NCI-H446 treated with DMSO at 0.1 percent for 48 hours (cell line): ENCODE data around the gene NF1.

Experiments used
- DNase-seq: peaks from one replicate; lab custom pipeline; 2025; lab: John Stamatoyannopoulos, UW

NF1 gene

GRCh38 chr17:31388770-31389656 is 294.2 kb downstream of the NF1 start:
- DNase-seq = no peak

GRCh38 chr17:31389657-31390381 is 295.0 kb downstream of the NF1 start:
- no peak for DNase-seq

- no peak for DNase-seq
Measured at GRCh38 chr17:31390426-31390747, 295.6 kb downstream of the NF1 start.

DNA sequence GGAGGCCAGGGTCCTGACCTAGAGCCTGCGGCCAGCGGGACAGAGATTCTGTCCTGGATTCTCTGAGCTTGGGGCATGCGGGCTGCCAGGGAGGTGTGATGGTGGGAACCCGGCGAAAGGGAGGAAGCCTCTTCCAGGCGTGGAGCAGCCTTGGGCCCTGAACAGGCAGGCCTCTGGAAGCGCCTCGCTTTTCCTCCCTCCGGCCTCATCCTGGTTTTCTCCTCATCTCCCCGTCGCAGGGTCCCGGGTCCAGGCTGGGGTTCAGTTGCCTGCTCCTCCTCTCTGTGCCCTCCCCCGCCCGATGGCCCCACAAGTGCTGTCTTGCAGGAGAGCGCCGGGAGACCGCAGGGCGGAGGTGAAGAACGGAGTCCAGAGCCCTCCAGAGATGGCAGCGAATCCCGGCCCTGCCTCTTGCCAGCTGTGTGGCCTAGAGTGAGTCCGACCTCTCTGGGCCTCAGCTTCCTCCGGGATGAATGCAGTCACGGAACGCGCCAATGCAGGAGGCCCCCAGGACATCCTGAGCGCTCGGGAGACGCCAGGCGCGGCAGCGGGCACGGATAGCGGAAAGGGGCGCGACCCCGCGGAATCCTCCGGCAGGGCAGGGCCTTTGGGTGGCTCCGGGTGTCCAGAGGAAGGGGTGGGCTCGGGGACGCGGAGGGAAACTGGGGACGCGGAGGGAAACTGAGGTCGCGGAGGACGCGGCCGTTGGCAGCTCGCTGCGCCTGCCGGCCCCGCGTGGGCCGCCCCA is 296.1 kb downstream of the NF1 start:
- peak; percentile 36 for DNase-seq

DNA sequence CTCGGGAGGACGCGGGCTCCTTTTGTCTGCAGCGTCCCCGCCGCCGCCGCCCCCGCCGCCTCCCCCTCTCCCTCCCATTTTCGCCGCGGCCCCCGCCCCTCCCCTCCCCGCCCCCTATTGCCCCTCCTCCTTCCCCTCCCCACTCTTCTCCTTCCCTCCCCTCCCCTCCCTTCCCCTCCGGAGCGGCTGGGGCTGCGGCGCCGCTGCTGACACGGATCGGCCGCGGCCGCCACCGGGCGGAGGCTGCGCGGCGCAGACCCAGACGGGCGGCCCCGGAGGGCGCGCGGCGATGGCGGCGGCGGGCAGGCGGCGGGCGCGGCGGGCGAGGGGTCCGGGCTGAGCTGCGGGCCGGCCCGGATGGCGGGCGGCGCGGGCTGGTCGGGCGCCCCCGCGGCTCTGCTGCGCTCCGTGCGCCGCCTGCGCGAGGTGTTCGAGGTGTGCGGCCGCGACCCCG is 296.7 kb downstream of the NF1 start, which contains the start of gene RAB11FIP4:
Gene RAB11FIP4 (plus strand): TSS at position 180 of the 454 bp plus-strand sequence. CDS start 178 bp downstream, at position 358.
- DNase-seq = no peak

GRCh38 chr17:31392002-31392855 is 297.5 kb downstream of the NF1 start:
- no peak for DNase-seq

DNA sequence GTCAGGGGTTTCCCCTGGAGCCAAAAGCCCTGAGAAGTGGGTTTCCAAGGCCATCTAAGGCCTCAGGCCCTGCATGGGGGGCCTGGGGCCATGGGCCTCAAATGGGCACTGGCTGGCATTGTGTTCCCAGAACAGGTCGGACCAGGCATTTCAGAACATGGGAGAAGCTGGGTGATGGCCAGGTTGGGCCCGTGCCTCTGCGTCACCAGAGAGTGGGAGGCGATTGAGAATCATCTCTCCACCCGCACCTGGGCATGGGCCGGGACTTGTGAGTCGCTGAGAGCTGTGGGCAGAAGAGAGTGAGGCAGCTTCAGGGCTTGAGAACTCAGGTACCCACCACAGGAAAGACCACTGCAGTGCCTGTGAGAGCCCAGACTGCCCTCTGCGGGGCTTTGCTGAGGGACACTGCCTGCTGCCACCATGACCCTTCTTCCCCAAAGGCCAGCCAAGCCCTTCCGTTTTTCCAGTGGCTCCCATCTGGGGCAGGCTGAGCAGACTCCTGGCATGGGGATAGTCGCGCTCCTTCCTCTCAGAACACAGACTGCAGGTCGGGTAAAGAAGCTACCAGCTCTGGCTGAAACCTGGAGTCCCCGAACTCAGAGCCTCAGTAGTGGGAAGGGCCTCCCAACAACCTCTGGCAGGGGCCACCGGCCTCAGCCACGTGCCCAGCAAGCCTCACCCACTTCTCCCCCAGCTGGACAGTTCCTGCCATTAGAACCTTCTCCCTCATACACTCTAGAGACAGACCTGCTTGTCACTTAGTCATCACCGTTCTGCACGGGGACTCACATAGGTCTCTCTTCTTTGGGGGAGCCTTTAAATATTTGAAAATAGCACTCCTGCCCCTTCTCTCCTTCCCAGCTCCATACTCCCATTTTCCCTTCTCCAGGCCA is 298.3 kb downstream of the NF1 start:
- no peak for DNase-seq

GRCh38 chr17:31393749-31394146 is 299.0 kb downstream of the NF1 start:
- no peak for DNase-seq

DNA sequence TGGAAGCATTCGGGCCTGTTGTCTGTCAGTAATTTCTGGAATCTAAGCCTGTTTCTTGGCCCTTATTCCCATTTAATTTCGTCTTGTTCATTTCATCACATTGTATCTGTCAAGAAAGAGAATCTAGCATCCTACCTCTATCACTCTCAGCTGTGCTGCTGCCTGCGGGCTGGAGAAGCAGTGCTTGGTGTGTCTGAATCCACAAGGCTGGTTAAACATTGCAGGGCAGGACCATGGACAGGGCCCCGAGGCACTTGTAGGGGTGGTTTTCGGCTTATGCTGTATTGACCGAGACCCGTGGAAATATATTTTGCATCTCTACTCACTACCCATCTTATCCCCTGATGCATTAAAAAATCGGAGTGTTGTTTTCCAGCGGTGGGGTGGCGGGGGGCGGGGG is 299.8 kb downstream of the NF1 start:
- DNase-seq = no peak

DNA sequence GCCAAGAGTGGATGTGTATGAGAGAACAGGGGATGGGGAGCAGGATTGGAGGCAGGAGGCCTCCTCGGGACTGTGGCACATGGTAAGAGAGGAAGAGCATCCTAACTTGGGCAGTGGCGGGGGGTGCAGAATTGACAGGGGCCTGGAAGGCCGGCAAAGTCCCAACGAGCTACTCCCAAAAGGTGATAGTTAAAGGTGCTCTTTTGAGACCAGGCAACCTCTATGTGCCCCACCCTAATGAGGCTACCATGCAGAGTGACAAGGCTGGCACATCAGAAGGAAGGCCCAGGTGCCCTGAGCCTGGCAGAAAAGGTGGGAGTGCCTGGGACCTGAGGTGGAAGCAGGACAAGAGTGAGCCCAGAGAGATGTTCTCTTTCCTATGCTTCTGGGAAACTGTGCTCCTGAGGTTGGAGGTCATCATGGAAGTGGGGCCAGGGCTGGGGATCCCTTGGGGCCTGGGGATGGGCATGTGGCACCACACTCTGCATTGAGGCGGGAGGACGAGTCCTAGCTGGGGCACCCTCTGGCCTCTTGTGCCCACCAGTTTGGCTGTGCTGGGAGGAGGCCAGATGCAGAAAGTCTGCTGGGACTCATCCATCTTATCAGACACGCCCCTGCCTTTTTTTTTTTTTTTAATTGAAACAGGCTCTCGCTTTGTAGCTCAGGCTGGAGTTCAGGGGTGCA is 302.6 kb downstream of the NF1 start:
- DNase-seq = no peak

DNA sequence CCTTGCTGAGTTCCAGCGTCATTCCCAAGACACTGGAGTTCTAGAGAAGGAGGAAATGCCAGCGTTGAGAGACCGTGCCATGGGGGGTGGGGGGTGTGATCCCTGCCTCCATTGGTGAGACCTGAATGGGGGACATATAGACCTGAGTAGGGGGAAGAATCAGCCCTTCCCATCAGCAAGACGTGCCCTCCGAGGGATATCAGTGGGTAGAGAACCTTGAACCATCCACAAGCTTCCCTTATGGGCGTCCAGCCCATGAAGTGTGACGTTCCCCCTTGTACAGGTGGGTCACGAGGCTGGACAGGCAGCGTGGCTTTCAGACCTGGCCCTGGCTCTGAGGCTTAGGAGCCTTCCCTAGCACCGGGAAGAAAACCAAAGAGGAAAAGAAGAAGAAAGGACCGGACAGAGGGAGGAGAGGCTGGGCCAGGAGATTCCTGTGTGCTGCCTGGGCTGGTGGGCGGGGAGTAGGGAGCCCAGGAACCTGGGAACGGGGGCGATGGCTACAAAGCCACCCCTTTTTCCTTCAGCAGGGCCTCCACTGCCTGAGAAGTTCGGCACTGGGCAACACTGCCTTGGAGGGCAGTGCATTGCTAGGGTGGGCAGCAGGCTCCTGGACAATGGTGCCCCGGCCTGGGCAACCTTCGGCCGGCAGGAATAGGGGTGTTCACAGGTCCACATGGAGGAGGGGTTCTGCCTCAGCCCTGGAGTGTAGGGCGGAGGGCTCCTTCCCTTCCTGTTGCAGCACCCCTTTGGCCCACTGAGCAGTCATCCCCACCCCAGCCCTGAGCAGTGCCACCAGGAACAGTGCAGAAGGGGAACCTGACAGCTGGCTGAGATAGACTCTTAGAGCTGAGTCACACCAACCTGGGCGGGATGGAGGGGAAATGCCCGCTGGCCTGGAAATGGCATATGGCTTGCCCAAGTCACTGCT is 303.9 kb downstream of the NF1 start:
- no peak for DNase-seq

DNA sequence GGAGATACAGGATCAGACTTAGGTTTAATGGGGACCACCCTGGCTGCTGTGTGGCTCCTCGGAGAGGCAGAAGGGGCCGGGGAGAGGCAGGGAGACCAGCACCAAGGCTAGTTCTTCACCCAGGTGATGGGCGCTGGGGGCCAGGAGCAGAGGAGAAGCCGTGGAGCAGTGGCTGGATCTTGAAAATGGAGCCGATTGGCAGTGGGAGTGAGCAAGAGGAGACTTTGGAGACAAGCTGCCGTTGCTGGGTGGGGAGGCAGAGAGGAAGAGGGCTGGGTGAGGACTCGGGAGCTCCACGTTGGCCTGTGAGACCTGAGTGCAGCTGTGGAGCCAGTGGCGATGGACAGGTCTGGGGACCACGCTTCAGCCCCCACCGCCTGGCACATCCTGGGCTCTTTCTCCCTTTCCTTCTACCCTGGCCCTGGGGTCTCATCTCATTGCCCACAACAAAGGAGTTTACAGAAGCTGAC is 305.7 kb downstream of the NF1 start:
- DNase-seq = no peak

- DNase-seq = no peak
Measured at GRCh38 chr17:31401456-31402254, 306.9 kb downstream of the NF1 start.

- DNase-seq = no peak
Measured at GRCh38 chr17:31404028-31404949, 309.5 kb downstream of the NF1 start.

DNA sequence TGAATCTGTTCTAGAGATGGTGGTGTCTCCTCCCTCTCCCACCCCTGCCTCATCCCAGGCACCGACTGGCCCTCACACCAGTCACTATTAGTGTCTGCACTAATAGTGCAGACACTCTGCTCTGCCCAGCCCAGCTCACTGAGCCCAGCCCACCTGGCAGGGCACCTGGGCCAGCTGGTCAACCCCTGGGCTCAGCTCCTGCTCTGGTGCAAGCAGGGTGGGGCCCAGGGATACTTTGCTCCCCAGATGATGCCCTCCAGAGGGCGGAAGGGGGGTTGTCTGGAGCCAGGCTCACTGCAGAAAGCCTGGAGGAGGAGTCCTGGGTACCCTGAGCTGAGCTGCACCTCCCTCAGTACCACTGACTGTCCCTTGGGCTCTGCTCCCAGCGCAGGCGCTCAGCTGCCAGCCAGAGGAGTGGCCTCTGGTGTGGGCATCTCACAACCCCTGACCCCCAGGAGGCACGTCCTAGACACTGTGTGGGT is 311.2 kb downstream of the NF1 start:
- no peak for DNase-seq

GRCh38 chr17:31408586-31408985 is 313.8 kb downstream of the NF1 start:
- DNase-seq = no peak
